ENCODE results near the gene IGFN1. TPM values are rescaled to one million over a fixed set of nuclear protein-coding genes. Genes with fewer than 3 reads are reported as not detected.

IGFN1 gene
- total and polyA plus RNA-seq, 2 of the 8 experiments (the other 6 are each of a cell fraction or from before 2014, with no cell fraction given): not detected

DNA sequence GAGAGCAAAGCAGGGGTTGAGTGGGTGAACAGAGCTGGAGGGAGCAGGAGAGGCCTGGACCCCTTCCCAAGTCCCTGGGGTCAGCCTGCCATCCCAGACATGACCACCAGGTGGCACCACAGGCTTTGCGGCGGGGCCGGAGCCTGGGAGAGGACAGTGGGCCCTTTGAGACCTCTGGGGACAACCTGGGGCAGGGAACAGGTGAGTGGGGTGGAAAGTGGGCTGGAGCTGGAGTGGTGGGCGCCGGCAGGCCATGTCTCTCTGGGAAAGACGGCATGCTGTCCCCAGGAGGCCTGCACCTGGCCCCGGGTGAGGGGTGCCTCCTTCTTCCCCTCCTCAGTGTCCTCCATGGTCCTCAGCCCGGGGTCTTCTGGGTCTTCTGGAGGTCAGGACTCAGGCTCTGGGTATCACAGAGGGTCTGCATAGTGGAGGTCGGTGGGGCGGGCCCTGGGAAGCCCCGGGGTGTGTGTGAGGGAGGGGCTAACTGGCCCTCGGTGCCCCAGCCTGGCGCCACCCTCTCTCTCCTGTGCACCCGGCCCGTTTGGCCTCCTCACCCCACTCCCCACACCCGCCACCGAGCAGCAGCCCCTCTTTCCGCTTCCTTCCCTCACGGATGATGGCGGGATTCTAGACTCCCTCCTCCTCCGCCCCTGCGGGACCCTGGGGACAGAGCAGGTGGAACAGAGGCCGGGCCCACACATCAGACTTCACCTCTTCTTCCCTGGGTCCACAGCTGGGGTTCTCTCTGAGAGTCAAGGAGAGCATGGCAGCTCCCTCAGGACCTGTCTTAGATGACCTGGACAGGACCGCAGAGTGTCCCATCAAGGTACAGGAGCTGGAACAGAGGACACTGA, 64.2 kb downstream of the IGFN1 start:
- Histone ChIP-seq H3K23me2 (ENCODE audit: low read depth, low read length) (peaks cover 28% of the 10 kb centered on the region; the same call in 1 of the 2 replicates), H3K4ac (replicated peaks; ENCODE audit: insufficient read length, low read depth, low read length) (no peak overlapping the region), H3K4me1 (replicated peaks in 1 of 4; ENCODE audit: control insufficient read depth in 3 of 4, insufficient read depth in 4 of 4, low read length in 3 of 4) (peaks cover 0 to 6% (median 5%) of the 10 kb centered on the region in 4 experiments; a peak in 5 of 7 replicates), H3K9ac (replicated peaks in 1 of 4; ENCODE audit: extremely low read depth in 1 of 4, low read depth in 3 of 4, low read length in 3 of 4) (no peak overlapping the region), H4K5ac (ENCODE audit: insufficient read length, low read depth, low read length) (no peak overlapping the region), H2BK120ac (replicated peaks; ENCODE audit: low read depth, low read length) (no peak overlapping the region), H2BK5ac (ENCODE audit: low read depth, low read length) (no peak overlapping the region), H3K9me3 (ENCODE audit: insufficient read depth in 2 of 2, low read depth in 1 of 2, low read length in 1 of 2) (no peaks in the 10 kb centered on the region), H3K79me1 (ENCODE audit: low read depth, low read length) (no peaks in the 10 kb centered on the region), H2BK20ac (ENCODE audit: low read length) (no peak overlapping the region), H3K56ac (replicated peaks; ENCODE audit: insufficient read length, low read depth, low read length) (no peak overlapping the region), H3K36me3 (ENCODE audit: control insufficient read depth in 2 of 4, insufficient read depth in 4 of 4, low read length in 3 of 4) (no peaks in the 10 kb centered on the region), H3K27me3 (replicated peaks in 1 of 4; ENCODE audit: control insufficient read depth in 3 of 4, extremely low read depth in 1 of 4, insufficient read depth in 3 of 4, low read length in 3 of 4) (no peaks in the 10 kb centered on the region; a peak in 2 of 7 replicates), H2AK5ac (ENCODE audit: low read depth, low read length) (no peak overlapping the region; the same call in 1 of the 2 replicates), H2BK12ac (ENCODE audit: low read depth, low read length) (0 out of 2 replicates have a peak overlapping the region, but pooled peaks have one; percentile 55), H3K4me2 (ENCODE audit: insufficient read depth in 1 of 2, low read depth in 2 of 2, low read length in 2 of 2) (no peak overlapping the region), H4K8ac (ENCODE audit: extremely low read depth, insufficient read depth, low read length) (peak overlapping the region; percentile 62; the same call in 1 of the 2 replicates), H2AFZ (ENCODE audit: low read length) (no peak overlapping the region; the same call in 1 of the 2 replicates), H3K23ac (ENCODE audit: insufficient read length) (no peak overlapping the region), H3K27ac (ENCODE audit: low read depth, low read length) (no peak overlapping the region), H4K20me1 (replicated peaks in 1 of 2; ENCODE audit: control insufficient read depth in 1 of 2, insufficient read depth in 2 of 2, low read length in 2 of 2) (no peaks in the 10 kb centered on the region), H3K4me3 (ENCODE audit: extremely low read depth in 1 of 4, insufficient read depth in 2 of 4, low read depth in 3 of 4, low read length in 4 of 4) (no peak overlapping the region), H3K79me2 (ENCODE audit: control insufficient read depth in 1 of 2, insufficient read depth in 2 of 2, low read length in 2 of 2) (no peaks in the 10 kb centered on the region), H2BK15ac (ENCODE audit: low read length) (no peak overlapping the region), H3K18ac (ENCODE audit: extremely low read depth, low read length) (no peak overlapping the region), H3K14ac (ENCODE audit: insufficient read length) (no peak overlapping the region), H4K91ac (replicated peaks; ENCODE audit: insufficient read length, low read length) (peak overlapping the region; percentile 57)
- whole genome bisulfite sequencing, 2 experiments (ENCODE audit: extremely low coverage in 1 of 2, insufficient coverage in 1 of 2, insufficient read length in 1 of 2, insufficient replicate concordance in 2 of 2, low coverage in 1 of 2, low lambda C conversion rate in 2 of 2, missing lambda C conversion rate in 1 of 2): 40% methylated on average over 12 of the region's 24 CpGs; no CpG with 5 or more reads in 1 of the 2 experiments
- DNase-seq (ENCODE audit: low read depth in 1 of 2, low spot score in 2 of 2) (peak; percentile 34 to 100), FAIRE-seq (no peak)
- ChIA-PET POLR2A (ENCODE audit: partially characterized antibody) (interaction anchor here (0.6 to 1.0 kb wide), 4 partner anchors 28 to 130 kb away, joined by 3 to 5 read pairs (median 4); partner anchors contain the start of gene PKP1), CTCF (ENCODE audit: partially characterized antibody) (interaction anchor here (0.5 to 6.5 kb wide), 67 partner anchors 9 to 952 kb away, joined by 3 to 275 read pairs (median 5); partner anchors contain the start of gene PKP1)
- no peak for TF ChIP-seq RBBP5 (IDR thresholded peaks at IDR 0.05; ENCODE audit: borderline replicate concordance, low read depth, low read length)
- peak; percentile 98 to 99 for TF ChIP-seq RAD21 (IDR thresholded peaks at IDR 0.05 in 1 of 2, conservative IDR thresholded peaks at IDR 0.05 in 1 of 2; ENCODE audit: low read depth in 2 of 2, low read length in 2 of 2)
- TF ChIP-seq, protein P1, sequence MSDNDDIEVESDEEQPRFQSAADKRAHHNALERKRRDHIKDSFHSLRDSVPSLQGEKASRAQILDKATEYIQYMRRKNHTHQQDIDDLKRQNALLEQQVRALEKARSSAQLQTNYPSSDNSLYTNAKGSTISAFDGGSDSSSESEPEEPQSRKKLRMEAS (IDR thresholded peaks at IDR 0.05): 0 out of 2 replicates have a peak, but pooled peaks have one; percentile 41
- TF ChIP-seq JUND (IDR thresholded peaks at IDR 0.05; ENCODE audit: low read length): 0 out of 2 replicates have a peak, but pooled peaks have one; percentile 23
- TF ChIP-seq TEAD4 (IDR thresholded peaks at IDR 0.05; ENCODE audit: low read depth, low read length): no peak
- no peak for TF ChIP-seq SP2 (IDR thresholded peaks at IDR 0.05; ENCODE audit: low read length)
- TF ChIP-seq, protein P2, sequence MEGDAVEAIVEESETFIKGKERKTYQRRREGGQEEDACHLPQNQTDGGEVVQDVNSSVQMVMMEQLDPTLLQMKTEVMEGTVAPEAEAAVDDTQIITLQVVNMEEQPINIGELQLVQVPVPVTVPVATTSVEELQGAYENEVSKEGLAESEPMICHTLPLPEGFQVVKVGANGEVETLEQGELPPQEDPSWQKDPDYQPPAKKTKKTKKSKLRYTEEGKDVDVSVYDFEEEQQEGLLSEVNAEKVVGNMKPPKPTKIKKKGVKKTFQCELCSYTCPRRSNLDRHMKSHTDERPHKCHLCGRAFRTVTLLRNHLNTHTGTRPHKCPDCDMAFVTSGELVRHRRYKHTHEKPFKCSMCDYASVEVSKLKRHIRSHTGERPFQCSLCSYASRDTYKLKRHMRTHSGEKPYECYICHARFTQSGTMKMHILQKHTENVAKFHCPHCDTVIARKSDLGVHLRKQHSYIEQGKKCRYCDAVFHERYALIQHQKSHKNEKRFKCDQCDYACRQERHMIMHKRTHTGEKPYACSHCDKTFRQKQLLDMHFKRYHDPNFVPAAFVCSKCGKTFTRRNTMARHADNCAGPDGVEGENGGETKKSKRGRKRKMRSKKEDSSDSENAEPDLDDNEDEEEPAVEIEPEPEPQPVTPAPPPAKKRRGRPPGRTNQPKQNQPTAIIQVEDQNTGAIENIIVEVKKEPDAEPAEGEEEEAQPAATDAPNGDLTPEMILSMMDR (IDR thresholded peaks at IDR 0.05; ENCODE audit: control extremely low read depth in 1 of 3, insufficient read depth in 1 of 3, low read depth in 1 of 3, low read length in 3 of 3): peak; percentile 97 to 98 (median 97)

Data from H1 (cell line).